Adrenal gland (tissue), 12 donors: Measurements from ENCODE around the gene IBA57. TPM values are rescaled to one million over a fixed set of nuclear protein-coding genes. Genes with fewer than 3 reads are reported as not detected.

ENCODE experiments used
- DNase-seq, 7 donors: peaks; one replicate each; pipeline ENCODE4 v3.0.0-alpha.2; 2019 to 2020
- H3K27ac ChIP-seq, 5 donors: fragments of 200-600 bp; sonication (generic) in 4 of 5; 1 replicate in 3 of 5; 2 replicates in 2 of 5; pipeline versions ENCODE4 v1.5.1 to v1.8.0; 2016 to 2020; ENCODE audit warnings: mild to moderate bottlenecking in 1 of 5
- H3K27me3 ChIP-seq: fragments of 200-600 bp; 2 replicates; pipeline ENCODE4 v1.8.0; 2021
- H3K36me3 ChIP-seq, 2 donors: fragments of 200-600 bp; replicated peaks in 1 of 2; 1 replicate in 1 of 2; 2 replicates in 1 of 2; pipeline versions ENCODE4 v1.5.1 to v1.8.0; 2018 to 2022
- H3K4me1 ChIP-seq, 2 donors: fragments of 200-600 bp; replicated peaks in 1 of 2; 1 replicate in 1 of 2; 2 replicates in 1 of 2; pipeline versions ENCODE4 v1.5.1 to v1.8.0; 2018 to 2021
- H3K4me3 ChIP-seq, 4 donors: fragments of 200-600 bp; sonication (generic) in 3 of 4; one replicate each; pipeline ENCODE4 v1.5.1; 2016 to 2018
- H3K9me3 ChIP-seq, 3 donors: fragments of 200-600 bp; sonication (generic) in 1 of 3; replicated peaks in 1 of 3; 1 replicate in 2 of 3; 2 replicates in 1 of 3; pipeline versions ENCODE4 v1.5.1 to v1.8.0; 2016 to 2021
- CTCF ChIP-seq, 6 experiments: fragments of 450-650 bp in 4 of 6; fragments of 200-600 bp in 2 of 6; sonication (generic) in 1 of 6; IDR thresholded peaks; 1 replicate in 5 of 6; 2 replicates in 1 of 6; pipeline versions ENCODE4 v1.5.1 to v1.8.0; 2016 to 2021; ENCODE audit warnings: antibody characterized with exemption in 6 of 6, mild to moderate bottlenecking in 2 of 6, moderate library complexity in 1 of 6
- POLR2A ChIP-seq, 2 donors: fragments of 450-650 bp; IDR thresholded peaks; one replicate each; pipeline ENCODE4 v1.6.1; 2017; ENCODE audit warnings: antibody characterized with exemption in 2 of 2, mild to moderate bottlenecking in 2 of 2, moderate library complexity in 1 of 2
- WGBS, 4 donors: extraction: QIAGEN DNeasy Blood & Tissue Kit in 2 of 4; methylation state at CpG; one replicate each; pipeline versions ENCODE4 v1.1.5 to v1.1.7; 2013 to 2017; 5-methylcytosine and 5-hydroxymethylcytosine counted together
- intact Hi-C, 2 donors: fragments of 100-400 bp; cut with DNase I; formaldehyde crosslinking; loops; one replicate each; pipeline versions ENCODE4 v1.14.1 to v1.15.0; 2022 to 2023
- polyA plus RNA-seq, 3 donors: library from polyadenylated mRNA; stranded (reverse); fragments of 200-250 nt in 2 of 3; fragments of 350-450 nt in 1 of 3; fragmentation: Illumina TruSeq in 1 of 3; extraction: RNeasy Lipid Tissue Mini Kit (QIAGEN cat#74804) in 1 of 3; gene quantifications; one replicate each; pipeline ENCODE4 v1.2.3, GENCODE V29; 2013 to 2014
- total RNA-seq, 9 donors: library from RNA; depleted of rRNA in 4 of 9; stranded (reverse); fragments of >200 nt in 4 of 9; fragments of 120-200 nt in 1 of 9; fragmentation: NEBNext Ultra II Directional in 1 of 9; extraction: Animal tissue kit (Norgen Biotek cat#: 25700) in 1 of 9; gene quantifications; one replicate each; pipeline versions ENCODE4 v1.1.0 to v1.2.4, GENCODE V29; 2013 to 2023
- donor health status: healthy with polysubstance abuse.
- donor health status: Bipolar disorder and iron deficiency.
- donor health status: DM: yes; HTN: yes; CAD: no.
- donor health status: DM: no; HTN: no; CAD: no.
- donor health status: DM: no; HTN: no; CAD: no.
- donor health status: DM: yes; HTN: yes; CAD: no.

IBA57 gene
- total and polyA plus RNA-seq, 12 donors: 1.4 to 40.6 (median 13.0) TPM

GRCh38 chr1:228175316-228176023 is 9.9 kb downstream of the IBA57 start:
- intact Hi-C loops: no loop called here
- H3K27ac ChIP-seq: no peak overlapping the region
- DNase-seq: peak in 2 of 7 donors; percentile 15 to 45

GRCh38 chr1:228176024-228176395 is 10.4 kb downstream of the IBA57 start:
- TF ChIP-seq POLR2A (IDR thresholded peaks at IDR 0.05) (no peak), CTCF (IDR thresholded peaks at IDR 0.05) (no peak)
- Histone ChIP-seq H3K27me3 (no peaks in the 10 kb centered on the region), H3K4me3 (no peak overlapping the region), H3K36me3 (peaks cover 0 to 4% of the 10 kb centered on the region in 2 donors), H3K27ac (no peak overlapping the region), H3K9me3 (no peaks in the 10 kb centered on the region), H3K4me1 (no peaks in the 10 kb centered on the region)
- intact Hi-C loops: no loop called here
- 96 to 100% (median 98%) methylated on average over 4 of the region's 4 CpGs for WGBS, 4 donors
- no peak for DNase-seq

More at GRCh38 chr1:228175316-228176023, 9.9 kb downstream of the IBA57 start:
- H3K4me3 ChIP-seq: no peak overlapping the region
- no peaks in the 10 kb centered on the region for H3K4me1 ChIP-seq
- 93 to 100% (median 97%) methylated on average over 1 to 18 of the region's 18 CpGs for WGBS, 4 donors
- TF ChIP-seq POLR2A (IDR thresholded peaks at IDR 0.05): no peak
- no peak for TF ChIP-seq CTCF (IDR thresholded peaks at IDR 0.05)
- H3K36me3 ChIP-seq: peaks cover 0 to 4% of the 10 kb centered on the region in 2 donors
- H3K27me3 ChIP-seq: no peaks in the 10 kb centered on the region
- H3K9me3 ChIP-seq: no peaks in the 10 kb centered on the region

GRCh38 chr1:228176461-228177182 is 11.0 kb downstream of the IBA57 start:
- Histone ChIP-seq H3K4me3 (no peak overlapping the region), H3K36me3 (peaks cover 0 to 4% of the 10 kb centered on the region in 2 donors), H3K9me3 (no peaks in the 10 kb centered on the region), H3K27me3 (no peaks in the 10 kb centered on the region), H3K27ac (no peak overlapping the region), H3K4me1 (no peaks in the 10 kb centered on the region)
- WGBS, 4 donors: 87 to 95% (median 93%) methylated on average over 14 to 19 of the region's 19 CpGs
- no peak for TF ChIP-seq CTCF (IDR thresholded peaks at IDR 0.05)
- no peak for TF ChIP-seq POLR2A (IDR thresholded peaks at IDR 0.05)
- DNase-seq: peak in 1 of 7 donors; percentile 10
- intact Hi-C loops: no loop called here

GRCh38 chr1:228177183-228177475 is 11.5 kb downstream of the IBA57 start:
- Histone ChIP-seq H3K4me3 (no peak overlapping the region), H3K27me3 (no peaks in the 10 kb centered on the region), H3K9me3 (no peaks in the 10 kb centered on the region), H3K36me3 (peaks cover 0 to 4% of the 10 kb centered on the region in 2 donors), H3K4me1 (no peaks in the 10 kb centered on the region), H3K27ac (no peak overlapping the region)
- WGBS, 4 donors: 87 to 96% (median 91%) methylated on average over 4 to 5 of the region's 5 CpGs
- no peak for TF ChIP-seq CTCF (IDR thresholded peaks at IDR 0.05)
- no peak for TF ChIP-seq POLR2A (IDR thresholded peaks at IDR 0.05)
- intact Hi-C loops: no loop called here
- peak in 1 of 7 donors; percentile 9 for DNase-seq
